Neural cell (in vitro differentiated cells): ENCODE measurements around the gene OR5H1. TPM values are rescaled to one million over a fixed set of nuclear protein-coding genes. Genes with fewer than 3 reads are reported as not detected.
"Not testable (repeated sequence)": the region's sequence is repeated elsewhere in the genome, so short reads cannot be mapped to it uniquely, and the experiment has no call there.

Source experiments
- H2AFZ ChIP-seq: fragments of 200-600, 300-800 bp; sonication (generic), shearing (Covaris generic); 2 replicates; pipeline ENCODE4 v1.6.0; 2014; ENCODE audit warnings: low read depth, mild to moderate bottlenecking, antibody characterized with exemption, low read length, moderate library complexity
- H3F3A ChIP-seq: fragments of 200-600 bp; shearing (Covaris generic); 2 replicates; pipeline ENCODE4 v1.6.1; 2016; ENCODE audit warnings: mild to moderate bottlenecking, moderate library complexity, mixed read lengths, antibody characterized with exemption, low read length; ENCODE audit not compliant: insufficient read depth, poor library complexity, severe bottlenecking
- H3K27ac ChIP-seq: fragments of 200-600, 300-800 bp; sonication (generic), shearing (Covaris generic); 2 replicates; pipeline ENCODE4 v1.5.1; 2014; ENCODE audit warnings: mild to moderate bottlenecking, low read length, moderate library complexity
- H3K27me3 ChIP-seq: fragments of 300-800, 200-600 bp; sonication (generic), shearing (Covaris generic); 2 replicates; pipeline ENCODE4 v1.6.0; 2014; ENCODE audit warnings: mild to moderate bottlenecking, low read depth, low read length, moderate library complexity; ENCODE audit not compliant: insufficient read depth
- H3K36me3 ChIP-seq: fragments of 300-800, 200-600 bp; sonication (generic), shearing (Covaris generic); 2 replicates; pipeline ENCODE4 v1.5.1; 2014; ENCODE audit warnings: mild to moderate bottlenecking, antibody characterized with exemption, low read length, moderate library complexity; ENCODE audit not compliant: insufficient read depth
- H3K4me2 ChIP-seq: fragments of 300-800, 200-600 bp; sonication (generic), shearing (Covaris generic); 2 replicates; pipeline ENCODE4 v1.6.0; 2014; ENCODE audit warnings: mild to moderate bottlenecking, low read length
- H3K4me3 ChIP-seq: fragments of 300-800, 200-600 bp; sonication (generic), shearing (Covaris generic); 2 replicates; pipeline ENCODE4 v1.5.1; 2014; ENCODE audit warnings: mild to moderate bottlenecking, low read length, moderate library complexity
- H3K79me2 ChIP-seq: fragments of 200-600 bp; shearing (Covaris generic); replicated peaks from 2 replicates; pipeline ENCODE4 v1.6.0; 2014; ENCODE audit warnings: mild to moderate bottlenecking, low read length, moderate library complexity; ENCODE audit not compliant: insufficient read depth
- H3K9ac ChIP-seq: fragments of 300-800, 200-600 bp; sonication (generic), shearing (Covaris generic); 2 replicates; pipeline ENCODE4 v1.6.1; 2016; ENCODE audit warnings: mild to moderate bottlenecking, low read length, mixed read lengths
- H3K9me2 ChIP-seq: fragments of 200-600 bp; shearing (Covaris generic); 2 replicates; pipeline ENCODE4 v1.6.1; 2016; ENCODE audit warnings: mild to moderate bottlenecking, low read length, mixed read lengths; ENCODE audit not compliant: insufficient read depth
- H3K9me3 ChIP-seq: fragments of 200-600, 300-800 bp; sonication (generic), shearing (Covaris generic); 2 replicates; pipeline ENCODE4 v1.6.1; 2016; ENCODE audit warnings: mild to moderate bottlenecking, mixed run types, low read length, moderate library complexity, mixed read lengths
- H4K20me1 ChIP-seq: fragments of 200-600 bp; shearing (Covaris generic); 2 replicates; pipeline ENCODE4 v1.6.1; 2016; ENCODE audit warnings: mild to moderate bottlenecking, mixed run types; ENCODE audit not compliant: insufficient read depth
- CTCF ChIP-seq: fragments of 450-650 bp; IDR thresholded peaks from 2 replicates; pipeline ENCODE4 v1.5.1; 2014; ENCODE audit warnings: antibody characterized with exemption, mild to moderate bottlenecking, moderate library complexity; ENCODE audit not compliant: poor library complexity, severe bottlenecking
- EP300 ChIP-seq: fragments of 450-650 bp; conservative IDR thresholded peaks from 2 replicates; pipeline ENCODE4 v1.6.1; 2014; ENCODE audit warnings: antibody characterized with exemption, mild to moderate bottlenecking, moderate library complexity; ENCODE audit not compliant: poor library complexity, severe bottlenecking
- EZH2 ChIP-seq: fragments of 200-600, 300-800 bp; shearing (Covaris generic), sonication (generic); IDR thresholded peaks from 2 replicates; pipeline ENCODE4 v1.6.1; 2014; ENCODE audit warnings: antibody characterized with exemption, low read length, borderline replicate concordance, mild to moderate bottlenecking; ENCODE audit not compliant: insufficient read depth, poor library complexity, severe bottlenecking
- MXI1 ChIP-seq: fragments of 450-650 bp; conservative IDR thresholded peaks from 2 replicates; pipeline ENCODE4 v1.6.1; 2014; ENCODE audit warnings: antibody characterized with exemption, mild to moderate bottlenecking; ENCODE audit not compliant: poor library complexity, severe bottlenecking
- POLR2AphosphoS5 ChIP-seq: IDR thresholded peaks from 2 replicates; pipeline ENCODE4 v1.6.1; 2012
- RAD21 ChIP-seq: fragments of 450-650 bp; conservative IDR thresholded peaks from 2 replicates; pipeline ENCODE4 v1.6.1; 2014; ENCODE audit warnings: antibody characterized with exemption, mild to moderate bottlenecking, moderate library complexity
- REST ChIP-seq: IDR thresholded peaks from 2 replicates; pipeline ENCODE4 v1.6.1; 2012; ENCODE audit warnings: borderline replicate concordance
- SMC3 ChIP-seq: fragments of 450-650 bp; conservative IDR thresholded peaks from 2 replicates; pipeline ENCODE4 v1.6.1; 2014; ENCODE audit warnings: antibody characterized with exemption, mild to moderate bottlenecking, moderate library complexity; ENCODE audit not compliant: poor library complexity
- TAF1 ChIP-seq: IDR thresholded peaks from 2 replicates; pipeline ENCODE4 v1.6.1; 2012; ENCODE audit warnings: low read depth
- polyA plus RNA-seq: library from polyadenylated mRNA; depleted of rRNA; stranded (reverse); fragments of >200 nt; gene quantifications from 2 replicates; pipeline ENCODE4 v1.2.3, GENCODE V29; 2014

OR5H1 gene
- polyA plus RNA-seq, 1 donor from 2014 or later, result not detected

- H3K27ac ChIP-seq, result no peak within 1 kb of the TSS
- H3K79me2 ChIP-seq, result no peaks in the 10 kb centered on the region
- no peaks in the 10 kb centered on the region for H3K9me2 ChIP-seq
- no peaks in the 10 kb centered on the region for H3K9me3 ChIP-seq
- TF ChIP-seq TAF1 (no peak), RAD21 (no peak), EZH2 (no peak), SMC3 (no peak), EP300 (no peak), POLR2AphosphoS5 (no peak), REST (no peak)
- no peaks in the 10 kb centered on the region for H3F3A ChIP-seq
- no peak within 1 kb of the TSS for H3K9ac ChIP-seq
- H3K36me3 ChIP-seq, result no peaks in the 10 kb centered on the region
- H3K4me3 ChIP-seq, result no peak within 1 kb of the TSS
- no peaks in the 10 kb centered on the region for H3K27me3 ChIP-seq
- no peaks in the 10 kb centered on the region for H4K20me1 ChIP-seq
- no peak within 1 kb of the TSS for H2AFZ ChIP-seq
- H3K4me2 ChIP-seq, result no peak within 1 kb of the TSS
Measured at GRCh38 chr3:98147179-98147578, 16.7 kb downstream of the OR5H1 start, which contains the start of gene OR5H14. OR5H14 (plus strand) TSS chr3:98147479; CDS start chr3:98149386, 1,907 bp downstream.

- no peak overlapping the region for H3K4me2 ChIP-seq
- H3K9ac ChIP-seq, result no peak overlapping the region
- no peak overlapping the region for H3K27ac ChIP-seq
- TF ChIP-seq CTCF, result no peak
- no peak for TF ChIP-seq EZH2
- no peak for TF ChIP-seq SMC3
- no peak for TF ChIP-seq REST
- no peak for TF ChIP-seq EP300
- no peak for TF ChIP-seq RAD21
- no peak for TF ChIP-seq MXI1
- TF ChIP-seq TAF1, result no peak
- TF ChIP-seq POLR2AphosphoS5, result no peak
- no peak overlapping the region for H2AFZ ChIP-seq
- H3K27me3 ChIP-seq, result no peaks in the 10 kb centered on the region
- H3K9me3 ChIP-seq, result no peaks in the 10 kb centered on the region
- H3K79me2 ChIP-seq, result no peaks in the 10 kb centered on the region
- H3F3A ChIP-seq, result no peaks in the 10 kb centered on the region
- no peaks in the 10 kb centered on the region for H4K20me1 ChIP-seq
- no peak overlapping the region for H3K4me3 ChIP-seq
- no peaks in the 10 kb centered on the region for H3K9me2 ChIP-seq
- no peaks in the 10 kb centered on the region for H3K36me3 ChIP-seq
Measured at GRCh38 chr3:98148751-98149150, 18.2 kb downstream of the OR5H1 start.

- H3K9me3 ChIP-seq, H3K27me3 ChIP-seq, H3K27ac ChIP-seq, H3K4me2 ChIP-seq, H3K4me3 ChIP-seq, H3K79me2 ChIP-seq, H2AFZ ChIP-seq, H3K9ac ChIP-seq, H3K9me2 ChIP-seq, H4K20me1 ChIP-seq, H3F3A ChIP-seq, H3K36me3 ChIP-seq: not testable (repeated sequence)
Measured at GRCh38 chr3:98149456-98149855, 18.9 kb downstream of the OR5H1 start.
